Measurements from ENCODE around the gene HOXC4. TPM values are rescaled to one million over a fixed set of nuclear protein-coding genes. Genes with fewer than 3 reads are reported as not detected.

HOXC4 gene
- 2.9 and 4.1 TPM in 2 replicates for total RNA-seq (2022)
- percentile 51 among the genes with signal in this experiment for Bru-seq, nascent RNA
- percentile 53 among the genes with signal in this experiment for BruChase-seq, experiment 1, labeled RNA remaining after a 2-hour chase
- percentile 41 among the genes with signal in this experiment for BruChase-seq, experiment 2, labeled RNA remaining after a 6-hour chase
- long read RNA-seq, partial matches to known transcripts: 0 of 4 reads
- long read RNA-seq, other reads (novel, unspliced or antisense): 1 of 4 reads

GRCh38 chr12:54053751-54054741, at the start of gene HOXC4:
HOXC4 (plus strand) TSS chr12:54053835; CDS start chr12:54053923, 88 bp downstream.
- peak within 1 kb of the TSS; percentile 51 for H3K4me3 Mint-ChIP-seq (ENCODE audit: unreplicated experiment)
- Histone ChIP-seq H3K4me1 (peaks cover 14% of the 10 kb centered on the region), H3K4me3 (ENCODE audit: low read depth, low read length) (peak within 1 kb of the TSS; percentile 38), H3K9me3 (no peaks in the 10 kb centered on the region), H3K36me3 (ENCODE audit: control insufficient read depth, insufficient read depth, low read length) (no peaks in the 10 kb centered on the region), H3K27me3 (replicated peaks; ENCODE audit: control insufficient read depth, insufficient read depth, low read length) (no peaks in the 10 kb centered on the region)
- BruUV-seq (replicated peaks): no TSS peak
- no peaks in the 10 kb centered on the region for H3K27me3 Mint-ChIP-seq (ENCODE audit: insufficient read depth, unreplicated experiment)
- H3K36me3 Mint-ChIP-seq (ENCODE audit: insufficient read depth, unreplicated experiment): peaks cover 5% of the 10 kb centered on the region
- H3K27ac Mint-ChIP-seq (ENCODE audit: unreplicated experiment): no peak within 1 kb of the TSS
- intact Hi-C loops (cut with micrococcal nuclease; ENCODE audit: unreplicated experiment): no loop called here
- ChIA-PET POLR2A (interaction anchor here (0.7 to 1.3 kb wide), 3 partner anchors 21 to 74 kb away, joined by 3 read pairs; partner anchors contain the start of gene HOXC5), CTCF (interaction anchor here (0.5 to 1.5 kb wide), 8 partner anchors 21 to 308 kb away, joined by 3 to 10 read pairs (median 4); partner anchors contain the start of genes HOXC5 and HOXC8)
- no peak for DNase-seq
- TF ChIP-seq CTCF (IDR thresholded peaks at IDR 0.05; ENCODE audit: insufficient read depth in 1 of 2, low read depth in 1 of 2, low read length in 1 of 2, severe bottlenecking in 1 of 2, unreplicated experiment in 1 of 2): no peak
- peaks cover 24% of the 10 kb centered on the region for H3K4me1 Mint-ChIP-seq (ENCODE audit: low read depth, unreplicated experiment)
- H3K9me3 Mint-ChIP-seq (ENCODE audit: unreplicated experiment): no peaks in the 10 kb centered on the region

- ChIA-PET POLR2A (no interaction called here), CTCF (interaction anchor here (0.6 to 5.3 kb wide), 3 partner anchors 19 to 215 kb away, joined by 6 to 80 read pairs (median 10); partner anchors contain the start of gene HOXC10)
- H3K9me3 Mint-ChIP-seq (ENCODE audit: unreplicated experiment): no peaks in the 10 kb centered on the region
- H3K36me3 Mint-ChIP-seq (ENCODE audit: insufficient read depth, unreplicated experiment): peaks cover 3% of the 10 kb centered on the region
- Histone ChIP-seq H3K27me3 (replicated peaks; ENCODE audit: control insufficient read depth, insufficient read depth, low read length) (no peaks in the 10 kb centered on the region), H3K9me3 (no peaks in the 10 kb centered on the region), H3K36me3 (ENCODE audit: control insufficient read depth, insufficient read depth, low read length) (no peaks in the 10 kb centered on the region), H3K4me3 (ENCODE audit: low read depth, low read length) (no peak overlapping the region), H3K4me1 (peaks cover 27% of the 10 kb centered on the region)
- H3K27me3 Mint-ChIP-seq (ENCODE audit: insufficient read depth, unreplicated experiment): no peaks in the 10 kb centered on the region
- H3K27ac Mint-ChIP-seq (ENCODE audit: unreplicated experiment): no peak overlapping the region
- peak in 1 of 2 experiments; percentile 37 for TF ChIP-seq CTCF (IDR thresholded peaks at IDR 0.05; ENCODE audit: insufficient read depth in 1 of 2, low read depth in 1 of 2, low read length in 1 of 2, severe bottlenecking in 1 of 2, unreplicated experiment in 1 of 2)
- no TSS peak for BruUV-seq (replicated peaks)
- no peak for DNase-seq
- H3K4me1 Mint-ChIP-seq (ENCODE audit: low read depth, unreplicated experiment): peaks cover 7% of the 10 kb centered on the region
- no peak overlapping the region for H3K4me3 Mint-ChIP-seq (ENCODE audit: unreplicated experiment)
- intact Hi-C loops (cut with micrococcal nuclease; ENCODE audit: unreplicated experiment): no loop called here
These were observed 49.4 kb upstream of the HOXC4 start for GRCh38 chr12:54004063-54004840.
